GM23338 (cell line): ENCODE measurements around the gene PGM3. TPM values are rescaled to one million over a fixed set of nuclear protein-coding genes. Genes with fewer than 3 reads are reported as not detected.

Experiments
- ATAC-seq: fragments of 200-7000 bp; cut with Tn5 transposase; 3 replicates; pipeline ENCODE4 v1.9.1; 2020
- DNase-seq: peaks from one replicate; pipeline ENCODE4 v3.0.0-alpha.2; 2015; ENCODE audit warnings: low spot score
- H2AFZ ChIP-seq: fragments of 200-600 bp; sonication (generic); 2 replicates; pipeline ENCODE4 v1.8.0; 2016; ENCODE audit warnings: antibody characterized with exemption, mild to moderate bottlenecking, moderate library complexity
- H3F3A ChIP-seq: fragments of 200-600 bp; sonication (generic); replicated peaks from 2 replicates; pipeline ENCODE4 v1.8.0; 2017; ENCODE audit warnings: antibody characterized with exemption, mixed run types, low read depth
- H3K27ac ChIP-seq: fragments of 200-600 bp; sonication (generic); 2 replicates; pipeline ENCODE4 v1.6.1; 2016; ENCODE audit warnings: low read depth
- H3K27me3 ChIP-seq: fragments of 200-600 bp; sonication (generic); 2 replicates; pipeline ENCODE4 v1.8.0; 2016; ENCODE audit warnings: mild to moderate bottlenecking, mixed run types, moderate library complexity; ENCODE audit not compliant: insufficient read depth
- H3K36me3 ChIP-seq: fragments of 200-600 bp; sonication (generic); 2 replicates; pipeline ENCODE4 v1.8.0; 2016; ENCODE audit warnings: mild to moderate bottlenecking; ENCODE audit not compliant: insufficient read depth
- H3K4me1 ChIP-seq: fragments of 200-600 bp; sonication (generic); 2 replicates; pipeline ENCODE4 v1.8.0; 2016; ENCODE audit warnings: mild to moderate bottlenecking, moderate library complexity; ENCODE audit not compliant: insufficient read depth
- H3K4me2 ChIP-seq: fragments of 200-600 bp; sonication (generic); 2 replicates; pipeline ENCODE4 v1.7.1; 2017; ENCODE audit warnings: mixed run types
- H3K4me3 ChIP-seq: fragments of 200-600 bp; sonication (generic); 2 replicates; pipeline ENCODE4 v1.6.1; 2016; ENCODE audit warnings: mixed run types
- H3K79me2 ChIP-seq: fragments of 200-600 bp; sonication (generic); replicated peaks from 2 replicates; pipeline ENCODE4 v1.8.0; 2017; ENCODE audit warnings: mild to moderate bottlenecking; ENCODE audit not compliant: insufficient read depth
- H3K9me2 ChIP-seq: fragments of 200-600 bp; sonication (generic); 2 replicates; pipeline ENCODE4 v1.8.0; 2017; ENCODE audit not compliant: insufficient read depth
- H4K20me1 ChIP-seq: fragments of 200-600 bp; sonication (generic); replicated peaks from 2 replicates; pipeline ENCODE4 v1.8.0; 2017; ENCODE audit warnings: mild to moderate bottlenecking; ENCODE audit not compliant: insufficient read depth
- H3K27ac Mint-ChIP-seq: 2 replicates; pipeline ENCODE4 v1.8.0; 2020; ENCODE audit warnings: inconsistent platforms, mild to moderate bottlenecking, moderate library complexity, mixed read lengths
- H3K27me3 Mint-ChIP-seq: 3 replicates; pipeline ENCODE4 v1.8.0; 2022; ENCODE audit warnings: low read depth, mild to moderate bottlenecking, moderate library complexity, mixed read lengths, inconsistent platforms; ENCODE audit not compliant: insufficient read depth, poor library complexity
- H3K36me3 Mint-ChIP-seq: 3 replicates; pipeline ENCODE4 v1.8.0; 2021; ENCODE audit warnings: low read depth, mild to moderate bottlenecking, inconsistent platforms, moderate library complexity, mixed read lengths
- H3K4me1 Mint-ChIP-seq: 3 replicates; pipeline ENCODE4 v1.8.0; 2020; ENCODE audit warnings: mild to moderate bottlenecking, inconsistent platforms, mixed read lengths
- H3K4me3 Mint-ChIP-seq: 3 replicates; pipeline ENCODE4 v1.8.0; 2021; ENCODE audit warnings: moderate library complexity, mild to moderate bottlenecking, inconsistent platforms, mixed read lengths
- H3K9me3 Mint-ChIP-seq: 3 replicates; pipeline ENCODE4 v1.8.0; 2020; ENCODE audit warnings: moderate library complexity, mild to moderate bottlenecking, inconsistent platforms, mixed read lengths
- CREB1 ChIP-seq: fragments of 250-450 bp; sonication (Bioruptor Pico); IDR thresholded peaks from 2 replicates; pipeline ENCODE4 v1.5.0; 2020; ENCODE audit warnings: low read depth, mild to moderate bottlenecking, moderate library complexity
- EZH2phosphoT487 ChIP-seq: fragments of 200-600 bp; sonication (generic); IDR thresholded peaks from one replicate; pipeline ENCODE4 v1.8.1; 2018; ENCODE audit warnings: antibody characterized with exemption; ENCODE audit not compliant: unreplicated experiment
- NANOG ChIP-seq: IDR thresholded peaks from 2 replicates; pipeline ENCODE4 v1.6.1; 2016; ENCODE audit warnings: antibody characterized with exemption, borderline replicate concordance
- POLR2AphosphoS5 ChIP-seq: IDR thresholded peaks from 2 replicates; pipeline ENCODE4 v1.6.1; 2016; ENCODE audit warnings: antibody characterized with exemption, low read depth
- ZNF114 ChIP-seq: fragments of 250-450 bp; sonication (Bioruptor Pico); IDR thresholded peaks from 2 replicates; pipeline ENCODE4 v1.5.0; 2020; ENCODE audit warnings: mild to moderate bottlenecking, moderate library complexity
- ZNF331 ChIP-seq: fragments of 250-450 bp; sonication (Bioruptor Pico); IDR thresholded peaks from 2 replicates; pipeline ENCODE4 v1.5.0; 2020; ENCODE audit warnings: low read depth, mild to moderate bottlenecking, moderate library complexity
- polyA plus RNA-seq: library from polyadenylated mRNA; unstranded; fragments of >200 nt; fragmentation: Nextera tagmentation; extraction: Ambion mirVana; gene quantifications from 2 replicates; pipeline ENCODE4 v1.2.1, GENCODE V29; 2016
- total RNA-seq: library from RNA; depleted of rRNA; stranded (reverse); fragments of >200 nt; shearing (Covaris generic); gene quantifications from 2 replicates; pipeline ENCODE4 v1.2.3, GENCODE V29; 2014
- TF ChIP-seq, protein P1 (sequence below): IDR thresholded peaks from 2 replicates; pipeline ENCODE4 v1.6.1; 2016; ENCODE audit warnings: antibody characterized with exemption
- TF ChIP-seq, protein P2 (sequence below): fragments of 250-450 bp; sonication (Bioruptor Pico); IDR thresholded peaks from 2 replicates; pipeline ENCODE4 v1.5.0; 2020; ENCODE audit warnings: mild to moderate bottlenecking, moderate library complexity
- TF ChIP-seq, protein P3 (sequence below), 2 experiments: fragments of 200-600 bp in 1 of 2; sonication (generic) in 1 of 2; conservative IDR thresholded peaks; 2 replicates each; pipeline versions ENCODE4 v1.5.1 to v1.6.1; 2016 to 2017; ENCODE audit warnings: antibody characterized with exemption in 2 of 2, low read depth in 2 of 2, mild to moderate bottlenecking in 2 of 2, moderate library complexity in 1 of 2

The PGM3 gene
- total and polyA plus RNA-seq, 2 experiments from 2014 or later, result 23.8 to 35.3 TPM

DNA sequence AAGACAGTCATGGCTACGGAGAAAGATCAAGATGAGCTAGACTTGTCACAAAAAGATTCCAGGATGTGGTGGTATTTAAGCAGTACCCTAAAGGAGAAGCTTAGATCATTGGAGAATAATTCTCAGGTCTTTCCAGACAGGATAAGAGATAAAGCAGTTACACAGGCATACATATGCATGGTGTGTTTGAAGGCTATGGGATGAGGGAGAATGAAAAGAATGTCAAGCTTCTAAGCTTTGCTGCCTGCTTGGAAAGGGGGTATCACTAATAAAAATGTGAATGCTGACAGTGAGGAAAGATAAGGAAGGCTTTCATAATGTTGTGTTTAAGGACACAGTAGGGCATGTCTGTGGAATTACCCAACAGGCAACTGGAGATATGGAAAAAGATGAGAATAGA is 28.2 kb upstream of the PGM3 start (continued):
- TF ChIP-seq, protein P1, sequence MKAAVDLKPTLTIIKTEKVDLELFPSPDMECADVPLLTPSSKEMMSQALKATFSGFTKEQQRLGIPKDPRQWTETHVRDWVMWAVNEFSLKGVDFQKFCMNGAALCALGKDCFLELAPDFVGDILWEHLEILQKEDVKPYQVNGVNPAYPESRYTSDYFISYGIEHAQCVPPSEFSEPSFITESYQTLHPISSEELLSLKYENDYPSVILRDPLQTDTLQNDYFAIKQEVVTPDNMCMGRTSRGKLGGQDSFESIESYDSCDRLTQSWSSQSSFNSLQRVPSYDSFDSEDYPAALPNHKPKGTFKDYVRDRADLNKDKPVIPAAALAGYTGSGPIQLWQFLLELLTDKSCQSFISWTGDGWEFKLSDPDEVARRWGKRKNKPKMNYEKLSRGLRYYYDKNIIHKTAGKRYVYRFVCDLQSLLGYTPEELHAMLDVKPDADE, result no peak

DNA sequence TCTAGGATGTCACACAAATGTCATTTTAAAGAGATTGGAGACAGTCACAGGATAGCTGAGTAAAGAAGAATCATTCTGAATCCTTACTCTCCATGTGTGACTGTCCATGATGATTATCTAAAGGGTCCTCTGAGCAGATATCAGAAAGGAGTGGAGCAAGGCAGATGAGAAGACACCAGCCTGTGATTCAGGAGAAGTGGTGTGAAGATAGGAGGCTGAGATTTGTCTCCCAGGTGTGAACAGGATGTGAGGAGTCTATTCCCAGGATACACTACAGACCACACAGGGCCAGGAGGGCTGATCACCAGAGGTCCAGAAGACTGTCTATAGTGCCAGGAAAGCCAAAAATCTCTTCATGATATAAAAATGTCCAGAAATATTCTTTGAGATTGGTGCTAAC is 27.1 kb upstream of the PGM3 start:
- H3K27me3 ChIP-seq, result no peaks in the 10 kb centered on the region
- H3K4me3 Mint-ChIP-seq, result no peak overlapping the region

DNA sequence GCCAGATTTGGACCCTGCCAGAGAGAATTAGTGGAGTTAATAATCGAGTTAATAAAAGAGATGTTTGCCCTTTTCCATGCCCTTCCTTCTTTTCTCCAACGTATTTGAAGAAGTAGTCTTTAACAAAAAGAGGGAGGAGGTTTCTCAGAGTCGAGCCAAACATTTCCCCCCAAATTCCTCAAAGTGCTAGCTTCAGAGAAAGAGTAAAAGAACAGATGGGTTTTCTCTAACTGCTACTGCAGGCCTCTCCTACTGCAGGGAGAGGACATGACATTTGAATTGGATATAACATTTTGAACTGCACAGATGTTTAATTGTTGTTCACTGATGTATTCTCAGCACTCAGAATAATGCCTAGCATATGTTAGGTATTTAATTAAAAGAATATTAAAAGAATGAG is 25.6 kb upstream of the PGM3 start:
- Mint-ChIP-seq H3K4me1 (no peaks in the 10 kb centered on the region), H3K27ac (no peak overlapping the region), H3K36me3 (no peaks in the 10 kb centered on the region), H3K9me3 (no peaks in the 10 kb centered on the region), H3K4me3 (no peak overlapping the region), H3K27me3 (peaks cover 2% of the 10 kb centered on the region)
- no peak overlapping the region for H3K27ac ChIP-seq
- H3K9me2 ChIP-seq, result no peaks in the 10 kb centered on the region
- H3K4me3 ChIP-seq, result no peak overlapping the region
- ATAC-seq, result no peak
- H3K36me3 ChIP-seq, result no peaks in the 10 kb centered on the region
- no peak overlapping the region for H3K4me2 ChIP-seq
- no peaks in the 10 kb centered on the region for H3F3A ChIP-seq
- H3K27me3 ChIP-seq, result no peaks in the 10 kb centered on the region
- no peak for TF ChIP-seq CREB1
- TF ChIP-seq ZNF114 (CRISPR knock-in tag), result no peak
- TF ChIP-seq ZNF331 (CRISPR knock-in tag), result no peak
- TF ChIP-seq, protein P2, sequence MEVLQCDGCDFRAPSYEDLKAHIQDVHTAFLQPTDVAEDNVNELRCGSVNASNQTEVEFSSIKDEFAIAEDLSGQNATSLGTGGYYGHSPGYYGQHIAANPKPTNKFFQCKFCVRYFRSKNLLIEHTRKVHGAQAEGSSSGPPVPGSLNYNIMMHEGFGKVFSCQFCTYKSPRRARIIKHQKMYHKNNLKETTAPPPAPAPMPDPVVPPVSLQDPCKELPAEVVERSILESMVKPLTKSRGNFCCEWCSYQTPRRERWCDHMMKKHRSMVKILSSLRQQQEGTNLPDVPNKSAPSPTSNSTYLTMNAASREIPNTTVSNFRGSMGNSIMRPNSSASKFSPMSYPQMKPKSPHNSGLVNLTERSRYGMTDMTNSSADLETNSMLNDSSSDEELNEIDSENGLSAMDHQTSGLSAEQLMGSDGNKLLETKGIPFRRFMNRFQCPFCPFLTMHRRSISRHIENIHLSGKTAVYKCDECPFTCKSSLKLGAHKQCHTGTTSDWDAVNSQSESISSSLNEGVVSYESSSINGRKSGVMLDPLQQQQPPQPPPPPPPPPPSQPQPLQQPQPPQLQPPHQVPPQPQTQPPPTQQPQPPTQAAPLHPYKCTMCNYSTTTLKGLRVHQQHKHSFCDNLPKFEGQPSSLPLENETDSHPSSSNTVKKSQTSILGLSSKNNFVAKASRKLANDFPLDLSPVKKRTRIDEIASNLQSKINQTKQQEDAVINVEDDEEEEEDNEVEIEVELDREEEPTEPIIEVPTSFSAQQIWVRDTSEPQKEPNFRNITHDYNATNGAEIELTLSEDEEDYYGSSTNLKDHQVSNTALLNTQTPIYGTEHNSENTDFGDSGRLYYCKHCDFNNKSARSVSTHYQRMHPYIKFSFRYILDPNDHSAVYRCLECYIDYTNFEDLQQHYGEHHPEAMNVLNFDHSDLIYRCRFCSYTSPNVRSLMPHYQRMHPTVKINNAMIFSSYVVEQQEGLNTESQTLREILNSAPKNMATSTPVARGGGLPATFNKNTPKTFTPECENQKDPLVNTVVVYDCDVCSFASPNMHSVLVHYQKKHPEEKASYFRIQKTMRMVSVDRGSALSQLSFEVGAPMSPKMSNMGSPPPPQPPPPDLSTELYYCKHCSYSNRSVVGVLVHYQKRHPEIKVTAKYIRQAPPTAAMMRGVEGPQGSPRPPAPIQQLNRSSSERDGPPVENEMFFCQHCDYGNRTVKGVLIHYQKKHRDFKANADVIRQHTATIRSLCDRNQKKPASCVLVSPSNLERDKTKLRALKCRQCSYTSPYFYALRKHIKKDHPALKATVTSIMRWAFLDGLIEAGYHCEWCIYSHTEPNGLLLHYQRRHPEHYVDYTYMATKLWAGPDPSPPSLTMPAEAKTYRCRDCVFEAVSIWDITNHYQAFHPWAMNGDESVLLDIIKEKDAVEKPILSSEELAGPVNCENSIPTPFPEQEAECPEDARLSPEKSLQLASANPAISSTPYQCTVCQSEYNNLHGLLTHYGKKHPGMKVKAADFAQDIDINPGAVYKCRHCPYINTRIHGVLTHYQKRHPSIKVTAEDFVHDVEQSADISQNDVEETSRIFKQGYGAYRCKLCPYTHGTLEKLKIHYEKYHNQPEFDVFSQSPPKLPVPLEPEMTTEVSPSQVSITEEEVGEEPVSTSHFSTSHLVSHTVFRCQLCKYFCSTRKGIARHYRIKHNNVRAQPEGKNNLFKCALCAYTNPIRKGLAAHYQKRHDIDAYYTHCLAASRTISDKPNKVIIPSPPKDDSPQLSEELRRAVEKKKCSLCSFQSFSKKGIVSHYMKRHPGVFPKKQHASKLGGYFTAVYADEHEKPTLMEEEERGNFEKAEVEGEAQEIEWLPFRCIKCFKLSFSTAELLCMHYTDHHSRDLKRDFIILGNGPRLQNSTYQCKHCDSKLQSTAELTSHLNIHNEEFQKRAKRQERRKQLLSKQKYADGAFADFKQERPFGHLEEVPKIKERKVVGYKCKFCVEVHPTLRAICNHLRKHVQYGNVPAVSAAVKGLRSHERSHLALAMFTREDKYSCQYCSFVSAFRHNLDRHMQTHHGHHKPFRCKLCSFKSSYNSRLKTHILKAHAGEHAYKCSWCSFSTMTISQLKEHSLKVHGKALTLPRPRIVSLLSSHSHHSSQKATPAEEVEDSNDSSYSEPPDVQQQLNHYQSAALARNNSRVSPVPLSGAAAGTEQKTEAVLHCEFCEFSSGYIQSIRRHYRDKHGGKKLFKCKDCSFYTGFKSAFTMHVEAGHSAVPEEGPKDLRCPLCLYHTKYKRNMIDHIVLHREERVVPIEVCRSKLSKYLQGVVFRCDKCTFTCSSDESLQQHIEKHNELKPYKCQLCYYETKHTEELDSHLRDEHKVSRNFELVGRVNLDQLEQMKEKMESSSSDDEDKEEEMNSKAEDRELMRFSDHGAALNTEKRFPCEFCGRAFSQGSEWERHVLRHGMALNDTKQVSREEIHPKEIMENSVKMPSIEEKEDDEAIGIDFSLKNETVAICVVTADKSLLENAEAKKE (CRISPR knock-in tag), result no peak
- TF ChIP-seq POLR2AphosphoS5, result no peak
- no peak for TF ChIP-seq EZH2phosphoT487
- TF ChIP-seq, protein P1, result no peak
- no peak for TF ChIP-seq NANOG
- no peak overlapping the region for H2AFZ ChIP-seq
- no peaks in the 10 kb centered on the region for H3K79me2 ChIP-seq
- no peaks in the 10 kb centered on the region for H3K4me1 ChIP-seq
- no peak for DNase-seq
- no peaks in the 10 kb centered on the region for H4K20me1 ChIP-seq

More for the DNA sequence above, 27.1 kb upstream of the PGM3 start:
- Mint-ChIP-seq H3K36me3 (no peaks in the 10 kb centered on the region), H3K27ac (no peak overlapping the region), H3K4me1 (no peaks in the 10 kb centered on the region), H3K9me3 (no peaks in the 10 kb centered on the region), H3K27me3 (peaks cover 2% of the 10 kb centered on the region)
- Histone ChIP-seq H3K79me2 (no peaks in the 10 kb centered on the region), H3K4me2 (no peak overlapping the region), H3K9me2 (no peaks in the 10 kb centered on the region), H3F3A (no peaks in the 10 kb centered on the region), H3K4me3 (no peak overlapping the region), H3K4me1 (no peaks in the 10 kb centered on the region), H3K27ac (no peak overlapping the region), H4K20me1 (no peaks in the 10 kb centered on the region), H3K36me3 (no peaks in the 10 kb centered on the region), H2AFZ (no peak overlapping the region)
- TF ChIP-seq POLR2AphosphoS5, result no peak
- TF ChIP-seq, protein P3, sequence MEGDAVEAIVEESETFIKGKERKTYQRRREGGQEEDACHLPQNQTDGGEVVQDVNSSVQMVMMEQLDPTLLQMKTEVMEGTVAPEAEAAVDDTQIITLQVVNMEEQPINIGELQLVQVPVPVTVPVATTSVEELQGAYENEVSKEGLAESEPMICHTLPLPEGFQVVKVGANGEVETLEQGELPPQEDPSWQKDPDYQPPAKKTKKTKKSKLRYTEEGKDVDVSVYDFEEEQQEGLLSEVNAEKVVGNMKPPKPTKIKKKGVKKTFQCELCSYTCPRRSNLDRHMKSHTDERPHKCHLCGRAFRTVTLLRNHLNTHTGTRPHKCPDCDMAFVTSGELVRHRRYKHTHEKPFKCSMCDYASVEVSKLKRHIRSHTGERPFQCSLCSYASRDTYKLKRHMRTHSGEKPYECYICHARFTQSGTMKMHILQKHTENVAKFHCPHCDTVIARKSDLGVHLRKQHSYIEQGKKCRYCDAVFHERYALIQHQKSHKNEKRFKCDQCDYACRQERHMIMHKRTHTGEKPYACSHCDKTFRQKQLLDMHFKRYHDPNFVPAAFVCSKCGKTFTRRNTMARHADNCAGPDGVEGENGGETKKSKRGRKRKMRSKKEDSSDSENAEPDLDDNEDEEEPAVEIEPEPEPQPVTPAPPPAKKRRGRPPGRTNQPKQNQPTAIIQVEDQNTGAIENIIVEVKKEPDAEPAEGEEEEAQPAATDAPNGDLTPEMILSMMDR (conservative IDR thresholded peaks at IDR 0.05; ENCODE audit: low read depth in 2 of 2), result no peak
- no peak for ATAC-seq
- DNase-seq, result no peak
